Medulla oblongata (tissue), 1 donor: ENCODE measurements around the gene OLFM2.
"Not testable (repeated sequence)": the region's sequence is repeated elsewhere in the genome, so short reads cannot be mapped to it uniquely, and the experiment has no call there.

Source experiments
- DNase-seq: peaks from one replicate; pipeline ENCODE4 v3.0.0-alpha.2; 2015; ENCODE audit errors: extremely low spot score

Gene OLFM2

DNA sequence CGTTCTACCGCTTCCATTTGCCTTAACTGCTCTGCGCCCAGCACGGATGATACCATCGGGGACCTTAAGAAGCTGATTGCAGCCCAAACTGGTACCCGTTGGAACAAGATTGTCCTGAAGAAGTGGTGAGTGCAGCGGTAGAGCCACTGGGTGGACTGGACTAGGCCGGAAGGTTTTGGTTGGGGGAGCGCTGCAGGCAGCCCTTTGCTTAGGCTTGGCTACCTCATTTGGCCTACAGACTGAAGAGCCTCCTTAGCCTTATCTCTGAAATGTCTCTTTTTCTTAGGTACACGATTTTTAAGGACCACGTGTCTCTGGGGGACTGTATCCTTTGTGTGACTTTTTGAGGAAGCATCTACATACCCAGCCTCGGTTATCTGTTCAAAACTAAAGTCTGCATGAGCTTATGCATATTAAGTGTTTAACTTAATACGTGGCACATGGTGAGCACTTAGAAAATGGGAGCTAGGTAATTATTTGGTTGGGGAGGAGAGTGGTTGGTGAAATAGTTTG, 107.7 kb downstream of the OLFM2 start:
- DNase-seq, result no peak

DNA sequence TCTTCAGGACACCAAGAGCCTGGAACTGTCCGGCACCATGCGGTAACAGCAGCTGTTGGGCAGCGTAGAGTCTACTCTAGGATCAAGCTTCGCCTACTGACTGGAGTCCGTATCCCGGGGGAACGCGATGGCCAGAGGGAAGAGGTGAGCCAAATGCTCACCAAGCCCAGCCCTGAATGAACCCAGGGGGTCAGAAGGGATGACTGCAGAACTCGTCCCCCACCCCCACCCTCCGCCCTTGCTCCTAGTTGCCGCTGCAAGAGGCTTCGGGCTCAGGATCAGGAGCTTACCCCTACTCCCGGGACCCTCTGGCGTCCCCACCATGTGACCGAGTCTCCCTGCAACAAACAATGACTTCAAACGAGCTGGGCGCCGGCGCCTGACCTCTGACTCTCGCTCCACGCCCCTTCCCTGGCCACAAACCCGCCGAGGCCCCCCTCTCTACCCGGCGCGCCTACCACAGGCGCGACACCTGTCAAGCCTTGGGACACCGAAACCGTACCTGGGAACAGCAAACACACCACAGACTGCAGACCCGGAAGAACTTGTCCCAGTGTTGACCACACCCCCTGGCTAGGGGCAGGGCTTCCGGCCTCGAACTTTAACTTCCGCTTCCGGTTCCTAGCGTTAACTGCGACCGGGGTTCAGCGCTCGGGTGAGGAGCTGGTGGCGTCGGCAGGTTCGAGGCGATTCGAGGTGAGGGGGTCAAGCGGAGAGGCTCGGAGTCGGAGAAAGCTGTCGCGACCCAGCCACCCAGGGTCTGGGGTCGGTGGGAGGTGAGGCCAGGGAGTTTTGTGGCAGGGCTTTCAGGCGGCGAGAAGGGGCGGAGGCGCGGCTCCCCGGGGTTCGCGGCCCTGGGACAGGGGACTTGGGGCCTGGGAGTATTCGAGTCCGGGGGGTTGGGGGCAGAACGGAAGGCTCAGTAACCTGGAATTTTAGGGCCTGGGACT, 108.8 kb downstream of the OLFM2 start, which contains the start of gene UBL5:
TSS of gene UBL5 (plus strand) at position 630 of the 950 bp plus-strand sequence. CDS start 420 bp downstream, outside the sequence.
- peak; percentile 94 for DNase-seq

DNA sequence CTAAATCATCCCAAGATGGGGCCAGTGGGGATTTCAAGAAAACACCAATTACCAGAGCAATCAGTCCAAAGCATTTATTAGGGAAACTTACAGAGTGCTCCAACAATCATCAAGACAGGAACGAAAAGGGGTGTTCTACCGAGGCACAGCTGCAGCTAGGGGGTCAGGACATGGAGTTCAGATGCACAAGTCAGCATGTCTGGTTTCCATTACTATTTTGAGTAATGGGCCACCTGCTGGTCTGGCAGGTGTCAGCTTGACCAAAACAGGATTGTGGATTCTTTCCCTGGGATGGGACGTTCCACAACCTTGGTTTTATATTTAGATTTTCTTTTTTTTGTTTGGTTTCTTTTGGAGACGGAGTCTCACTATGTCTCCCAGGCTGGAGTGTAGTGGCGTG, 112.5 kb downstream of the OLFM2 start:
- DNase-seq, result no peak

DNA sequence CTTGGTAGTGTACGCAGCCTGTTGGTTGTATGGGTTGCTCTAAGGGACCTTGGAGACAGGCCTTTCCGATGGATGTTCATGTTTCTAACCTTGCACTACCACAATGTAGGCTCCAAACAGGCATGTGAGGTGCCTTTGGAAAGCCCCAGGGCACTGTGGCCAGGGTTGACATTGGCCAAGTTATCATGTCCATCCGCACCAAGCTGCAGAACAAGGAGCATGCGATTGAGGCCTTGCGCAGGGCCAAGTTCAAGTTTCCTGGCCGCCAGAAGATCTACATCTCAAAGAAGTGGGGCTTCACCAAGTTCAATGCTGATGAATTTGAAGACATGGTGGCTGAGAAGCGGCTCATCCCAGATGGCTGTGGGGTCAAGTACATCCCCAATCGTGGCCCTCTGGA, 116.3 kb downstream of the OLFM2 start:
- DNase-seq, result not testable (repeated sequence)

DNA sequence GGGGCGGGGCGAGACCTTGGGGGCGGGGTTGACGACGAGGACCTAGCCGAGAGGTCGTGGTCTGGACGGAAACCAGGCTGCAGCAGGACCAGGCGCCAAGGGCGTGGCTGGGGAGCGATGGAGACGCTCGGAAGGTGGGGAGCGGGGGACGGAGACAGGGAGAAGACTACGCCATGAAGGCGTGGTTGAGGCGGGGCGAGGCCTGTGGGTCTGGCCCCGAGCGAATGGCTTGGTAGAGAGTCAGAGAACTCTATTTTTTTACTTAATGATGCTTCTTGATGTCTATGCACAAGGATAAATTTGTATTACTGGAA, 116.8 kb downstream of the OLFM2 start:
- DNase-seq, result no peak

DNA sequence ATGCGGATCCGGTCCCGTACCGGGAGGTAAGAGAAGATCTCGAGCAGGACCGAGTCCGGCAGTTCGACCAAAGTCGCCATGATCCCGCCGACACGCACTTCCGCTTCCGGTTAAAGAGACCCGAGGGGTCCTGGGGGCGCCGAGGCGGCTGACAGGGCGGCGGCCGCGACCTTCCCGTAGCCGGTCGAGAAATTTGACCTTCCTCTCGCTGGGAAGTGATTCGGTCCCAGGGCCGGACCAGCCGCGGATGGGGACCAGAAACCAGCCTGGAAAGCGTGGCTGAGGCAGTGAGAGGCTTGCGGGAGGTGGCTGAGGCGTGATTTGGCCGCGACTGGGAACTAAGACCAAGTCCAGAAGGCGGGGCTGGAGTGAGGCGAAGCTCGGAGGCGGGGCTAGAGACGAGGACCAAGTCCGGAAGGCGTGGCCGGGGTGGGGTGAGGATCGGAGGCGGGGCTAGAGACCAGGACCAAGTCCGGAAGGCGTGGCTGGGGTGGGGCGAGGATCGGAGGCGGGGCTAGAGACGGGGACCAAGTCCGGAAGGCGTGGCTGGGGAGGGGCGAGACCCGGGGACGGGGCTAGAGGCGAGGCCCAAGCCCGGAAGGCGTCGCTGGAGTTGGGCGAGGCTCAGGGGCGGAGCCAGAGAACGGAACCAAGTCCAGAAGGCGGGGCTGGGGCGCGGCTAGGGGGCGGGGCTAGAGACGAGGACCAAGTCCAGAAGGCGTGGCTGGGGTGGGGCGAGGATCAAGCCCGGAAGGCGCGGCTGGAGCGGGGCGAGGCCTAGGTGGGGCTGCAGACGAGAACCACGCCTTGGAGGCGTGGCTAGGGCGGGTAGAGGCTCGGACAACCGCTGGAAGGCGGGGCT, 117.3 kb downstream of the OLFM2 start, which contains the start of gene FBXL12:
TSS of gene FBXL12 (minus strand) at position 346 of the 862 bp plus-strand sequence. CDS start at position 80, 266 bp downstream.
- DNase-seq, result peak; percentile 100

DNA sequence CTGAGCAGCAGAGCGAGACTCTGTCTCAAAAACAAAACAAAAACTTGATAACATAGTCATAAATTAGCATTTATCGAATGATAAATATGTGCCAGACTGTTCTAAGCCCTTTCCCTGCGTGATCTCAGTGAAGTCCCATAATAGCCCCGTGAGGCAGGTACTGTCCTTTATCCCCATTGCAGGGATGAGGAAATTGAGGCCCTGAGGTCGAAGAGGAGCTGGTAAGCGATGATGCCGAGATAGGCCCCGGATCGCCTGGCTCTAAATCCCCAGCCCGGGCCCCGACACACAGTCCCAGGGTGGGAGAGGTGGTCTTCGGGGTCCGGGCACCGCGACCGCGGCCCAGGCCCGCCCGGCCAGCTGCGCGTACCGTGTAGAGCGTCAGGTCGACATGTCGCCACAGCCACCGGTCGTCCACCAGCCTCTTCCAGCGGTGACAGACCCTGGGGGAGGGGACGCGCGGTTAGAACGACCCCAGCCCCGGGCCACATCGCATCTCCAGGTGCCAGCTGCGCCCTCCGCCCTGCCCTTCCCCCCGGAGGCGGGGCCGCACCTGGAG, 118.1 kb downstream of the OLFM2 start:
- no peak for DNase-seq

DNA sequence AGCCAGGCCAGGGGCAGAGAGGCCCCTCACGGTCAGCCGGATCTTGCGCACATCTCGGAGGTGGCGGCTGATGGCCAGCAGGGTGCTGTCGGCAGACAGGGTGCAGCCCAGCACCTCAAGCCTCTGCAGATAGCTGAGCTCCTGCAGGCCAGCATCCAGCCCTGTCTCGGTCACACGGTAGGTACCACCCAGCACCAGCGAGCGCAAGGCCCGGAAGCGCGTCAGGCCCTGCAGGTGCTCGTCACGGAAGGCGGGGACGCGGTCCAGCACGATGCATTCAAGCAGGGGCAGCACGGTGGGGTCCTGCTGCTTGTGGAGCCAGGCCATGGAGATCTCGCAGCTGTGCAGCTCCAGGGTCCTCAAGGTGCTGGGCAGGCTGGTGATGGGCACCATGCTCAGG, 125.2 kb downstream of the OLFM2 start:
- no peak for DNase-seq

DNA sequence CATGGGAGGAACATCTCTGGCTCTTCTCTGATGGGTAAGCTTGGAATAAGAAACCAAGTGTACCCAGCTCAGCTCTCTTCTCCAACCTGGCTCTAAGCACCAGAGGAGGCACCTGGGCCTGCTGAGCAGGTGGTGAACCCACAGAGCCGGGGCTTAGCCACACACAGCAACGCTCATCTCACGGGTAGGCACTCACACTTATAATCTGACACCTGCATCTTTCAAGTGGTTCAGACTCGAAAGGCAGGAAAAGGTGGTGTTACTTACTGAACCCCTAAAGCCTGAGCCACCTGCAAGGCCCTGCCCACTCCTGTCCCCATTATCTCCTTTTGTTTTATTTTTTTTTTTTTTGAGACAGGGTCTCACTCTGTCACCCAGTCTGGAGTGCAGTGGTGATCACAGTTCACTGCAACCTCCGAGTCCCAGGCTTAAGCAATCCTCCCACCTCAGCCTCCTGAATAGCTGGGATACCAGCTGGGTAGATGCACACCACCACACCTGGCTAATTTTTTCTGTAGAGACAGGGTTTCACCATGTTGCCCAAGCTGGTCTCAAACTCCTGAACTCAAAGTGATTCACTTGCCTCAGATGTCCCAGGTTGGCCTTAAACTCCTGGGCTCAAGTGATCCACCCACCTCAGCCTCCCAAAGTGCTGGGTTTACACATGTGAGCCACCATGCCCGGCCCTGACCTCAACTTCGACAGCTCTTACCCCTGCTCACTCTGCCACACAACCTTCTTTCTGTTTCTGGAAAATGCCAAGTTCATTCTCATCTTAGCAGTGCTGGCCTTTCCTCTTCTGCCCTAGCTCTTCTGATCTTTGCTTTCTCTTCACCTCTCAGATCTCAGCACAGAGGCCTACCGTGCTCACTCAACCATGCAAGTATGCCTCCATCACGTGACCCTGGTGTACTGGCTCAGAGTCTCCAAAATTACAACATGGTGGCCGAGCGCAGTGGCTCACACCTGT, 127.2 kb downstream of the OLFM2 start:
- DNase-seq, result no peak

DNA sequence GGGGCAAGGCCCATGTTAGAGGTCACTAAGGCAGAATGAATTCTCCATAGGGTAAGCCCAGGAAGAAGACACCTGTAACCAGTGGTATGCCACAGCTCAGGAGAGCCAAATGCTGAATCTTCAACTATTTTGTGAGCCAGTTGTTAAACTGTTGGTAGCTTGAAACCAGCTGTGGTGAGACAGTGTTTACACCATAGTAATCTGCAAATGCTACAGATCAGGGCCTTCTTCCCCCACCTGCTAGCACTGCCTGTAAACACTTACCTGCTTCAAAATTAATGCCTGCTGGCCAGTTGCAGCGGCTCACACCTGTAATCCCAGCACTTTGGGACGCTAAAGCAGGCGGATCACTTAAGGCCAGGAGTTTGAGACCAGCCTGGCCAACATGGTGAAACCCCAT, 129.5 kb downstream of the OLFM2 start:
- no peak for DNase-seq
